GM10248 (cell line): ENCODE measurements around the gene PIGU.

ENCODE experiments used
- CTCF ChIA-PET: fragments of 300-600 bp; sonication (Branson Sonifier 250); formaldehyde crosslinking; extraction: SDS; loops from one replicate; lab custom pipeline; 2021; ENCODE audit warnings: antibody characterized with exemption; lab: Yijun Ruan, JAX
- POLR2A ChIA-PET: fragments of 350-650 bp; sonication (Branson Sonifier 250); formaldehyde crosslinking; extraction: SDS; loops from one replicate; lab custom pipeline; 2020; ENCODE audit warnings: antibody characterized with exemption; lab: Yijun Ruan, JAX
- DNase-seq: peaks from one replicate; pipeline ENCODE4 v3.0.0; 2012; ENCODE audit errors: extremely low spot score
- CTCF ChIP-seq: IDR thresholded peaks from 2 replicates; pipeline ENCODE4 v1.5.1; 2012; ENCODE audit warnings: mild to moderate bottlenecking, low read depth; ENCODE audit errors: extremely low read depth, missing control alignments, control extremely low read depth

PIGU gene

DNA sequence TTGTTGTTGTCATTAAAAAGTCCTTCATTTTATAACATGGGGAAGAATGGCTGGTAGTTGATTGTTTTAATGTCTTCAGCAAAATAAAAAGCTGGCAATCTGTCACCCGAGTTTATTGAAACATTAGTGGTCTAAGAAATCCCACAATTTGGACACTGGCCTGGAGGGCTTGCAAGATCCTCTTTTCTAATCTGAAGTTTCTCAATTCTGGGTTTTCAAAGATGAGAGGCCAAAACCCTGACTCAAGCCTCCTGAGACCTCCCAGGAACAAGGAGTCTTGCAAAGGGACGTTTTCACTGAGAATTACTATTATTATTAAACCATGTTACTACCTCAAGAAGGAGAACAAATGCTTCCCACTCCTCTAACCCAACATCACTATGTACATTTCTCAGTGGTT lies 98.9 kb downstream of the PIGU start:
- CTCF ChIA-PET: interaction anchor here (0.7 to 1.5 kb wide), 2 partner anchors 9 to 45 kb away, joined by 3 read pairs; no protein-coding TSS in a partner anchor
- POLR2A ChIA-PET: no interaction called here
- TF ChIP-seq CTCF: no peak
- no peak for DNase-seq

- no peak for TF ChIP-seq CTCF
- ChIA-PET POLR2A (no interaction called here), CTCF (no interaction called here)
- no peak for DNase-seq
Observed at GRCh38 chr20:34577061-34577460, 99.8 kb downstream of the PIGU start.

DNA sequence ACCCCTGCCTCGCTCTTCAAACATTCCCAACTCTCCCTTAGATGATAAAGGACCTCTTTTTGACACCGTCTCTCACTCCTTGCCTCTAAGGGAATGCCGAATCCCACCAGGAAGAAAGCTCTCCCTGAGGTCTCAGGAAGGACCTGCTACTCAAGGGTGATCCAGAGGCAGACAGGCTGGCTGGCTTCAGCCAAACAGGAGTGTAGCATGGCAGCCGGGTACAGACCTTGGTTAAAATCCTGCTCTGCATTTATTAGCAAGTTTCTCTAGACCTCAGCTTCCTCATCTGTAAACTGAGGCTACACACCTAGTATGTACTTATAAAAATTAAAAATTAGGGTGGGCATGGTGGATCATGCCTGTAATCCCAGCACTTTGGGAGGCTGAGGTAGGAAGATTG lies 101.1 kb downstream of the PIGU start:
- no peak for DNase-seq
- CTCF ChIA-PET: interaction anchor here (0.6 to 1.0 kb wide), 2 partner anchors 8 to 14 kb away, joined by 3 read pairs; no protein-coding TSS in a partner anchor
- POLR2A ChIA-PET: no interaction called here
- TF ChIP-seq CTCF: no peak

GRCh38 chr20:34575271-34575670 lies 101.6 kb downstream of the PIGU start:
- TF ChIP-seq CTCF: no peak
- CTCF ChIA-PET: interaction anchor here (0.6 to 1.5 kb wide), 3 partner anchors 9 to 22 kb away, joined by 3 read pairs; no protein-coding TSS in a partner anchor
- no peak for DNase-seq
- POLR2A ChIA-PET: no interaction called here

GRCh38 chr20:34574861-34575260 lies 102.0 kb downstream of the PIGU start:
- ChIA-PET CTCF (interaction anchor here (1.0 to 2.1 kb wide), 3 partner anchors 9 to 23 kb away, joined by 3 to 11 read pairs (median 3); no protein-coding TSS in a partner anchor), POLR2A (no interaction called here)
- no peak for TF ChIP-seq CTCF
- no peak for DNase-seq

- POLR2A ChIA-PET: no interaction called here
- DNase-seq: no peak
- TF ChIP-seq CTCF: no peak
- CTCF ChIA-PET: interaction anchor here (1.0 to 2.1 kb wide), 5 partner anchors 9 to 182 kb away, joined by 3 to 11 read pairs (median 3); no protein-coding TSS in a partner anchor
Observed at GRCh38 chr20:34574426-34574825, 102.5 kb downstream of the PIGU start.
